Fibroblast of the conjunctiva (primary cell): ENCODE measurements around the gene ZNF587.
"Not testable (repeated sequence)": the region's sequence is repeated elsewhere in the genome, so short reads cannot be mapped to it uniquely, and the experiment has no call there.

Experiments used
- DNase-seq: peaks from one replicate; pipeline ENCODE4 v3.0.0-alpha.2; 2010; ENCODE audit warnings: low read depth

The ZNF587 gene

GRCh38 chr19:57823155-57823554 lies 26.5 kb upstream of the ZNF587 start:
- DNase-seq = not testable (repeated sequence)

DNA sequence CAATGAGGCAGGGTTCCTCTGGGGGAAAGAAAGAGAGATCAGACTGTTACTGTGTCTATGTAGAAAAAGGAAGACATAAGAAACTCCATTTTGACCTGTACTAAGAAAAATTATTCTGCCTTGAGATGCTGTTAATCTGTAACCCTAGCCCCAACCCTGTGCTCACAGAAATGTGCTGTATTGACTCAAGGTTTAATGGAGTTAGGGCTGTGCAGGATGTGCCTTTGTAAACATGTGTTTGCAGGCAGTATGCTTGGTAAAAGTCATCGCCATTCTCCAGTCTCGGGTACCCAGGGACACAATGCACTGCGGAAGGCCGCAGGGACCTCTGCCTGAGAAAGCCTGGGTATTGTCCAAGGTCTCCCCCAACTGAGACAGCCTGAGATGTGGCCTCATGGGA lies 26.1 kb upstream of the ZNF587 start:
- not testable (repeated sequence) for DNase-seq

DNA sequence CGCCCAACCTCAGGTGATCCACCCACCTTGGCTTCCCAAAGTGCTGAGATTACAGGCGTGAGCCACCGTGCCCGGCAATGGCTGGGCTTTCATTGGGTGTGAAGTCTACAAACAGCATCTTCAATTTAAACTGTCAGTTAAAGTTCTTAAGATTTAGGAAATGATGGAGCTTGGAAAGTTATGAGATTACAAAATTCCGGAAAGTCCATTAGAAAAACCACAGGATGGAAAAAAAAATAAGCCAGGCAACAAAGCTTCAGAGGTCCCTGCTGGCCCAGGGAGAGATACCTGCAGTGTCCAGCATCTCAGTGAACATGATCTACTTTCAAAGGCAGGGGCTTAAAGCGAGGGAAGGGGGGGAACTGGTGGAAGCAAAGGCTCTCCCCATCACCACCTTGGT lies 24.1 kb upstream of the ZNF587 start:
- DNase-seq = no peak

- DNase-seq = no peak
Observed at GRCh38 chr19:57829316-57829715, 20.3 kb upstream of the ZNF587 start.

- peak; percentile 42 for DNase-seq
Observed at GRCh38 chr19:57830071-57830602, 19.5 kb upstream of the ZNF587 start, which contains the start of gene ZNF587B. ZNF587B (plus strand) TSS chr19:57830299; CDS start chr19:57830529, 230 bp downstream.

GRCh38 chr19:57836991-57837390 lies 12.7 kb upstream of the ZNF587 start:
- DNase-seq = not testable (repeated sequence)

- DNase-seq = not testable (repeated sequence)
Observed at GRCh38 chr19:57838622-57839191, 11.0 kb upstream of the ZNF587 start.

GRCh38 chr19:57841122-57841763 lies 8.4 kb upstream of the ZNF587 start:
- no peak for DNase-seq

DNA sequence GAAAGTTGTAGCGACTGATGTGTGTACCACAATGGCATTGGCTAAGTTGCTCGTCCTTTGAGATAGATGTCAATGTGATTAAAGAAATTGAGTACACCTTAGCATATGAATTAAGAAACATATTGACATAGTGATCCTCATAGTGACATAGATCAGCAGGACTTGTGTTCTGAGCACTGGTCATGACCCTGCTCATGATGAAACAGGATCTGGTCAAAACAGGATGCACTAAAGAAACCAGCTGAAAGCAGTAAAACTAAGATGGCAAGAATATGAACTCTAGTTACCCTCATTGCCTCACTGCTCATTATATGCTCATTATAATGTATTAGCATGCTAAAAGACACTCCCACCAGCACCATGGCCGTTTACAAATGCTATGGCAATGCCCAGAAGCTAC lies 2.5 kb upstream of the ZNF587 start:
- DNase-seq = not testable (repeated sequence)

DNA sequence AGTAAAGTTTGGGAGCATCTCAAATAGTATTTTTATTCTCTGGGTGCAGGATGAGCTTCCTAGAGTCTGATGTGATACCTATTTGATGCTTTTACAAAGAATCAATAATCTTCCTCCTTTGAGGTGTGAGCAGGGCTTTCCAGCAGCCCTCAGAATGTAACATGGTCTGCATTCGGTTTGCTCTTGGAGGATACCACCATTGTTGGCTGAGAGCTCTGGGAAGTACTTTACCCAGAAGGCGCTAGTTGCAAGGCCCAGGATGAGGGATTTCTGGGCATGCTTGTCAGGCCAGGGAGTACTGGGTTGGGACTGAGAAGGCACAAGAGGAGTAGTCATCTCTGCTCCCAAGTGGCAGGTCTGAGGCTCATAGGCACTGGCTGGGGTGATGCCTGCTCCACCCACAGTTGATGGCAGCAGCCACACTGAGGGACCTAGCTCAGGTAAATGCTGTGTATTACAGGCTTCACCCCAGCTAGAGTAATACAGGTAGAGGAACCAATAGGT lies 445 bp upstream of the ZNF587 start:
- not testable (repeated sequence) for DNase-seq

DNA sequence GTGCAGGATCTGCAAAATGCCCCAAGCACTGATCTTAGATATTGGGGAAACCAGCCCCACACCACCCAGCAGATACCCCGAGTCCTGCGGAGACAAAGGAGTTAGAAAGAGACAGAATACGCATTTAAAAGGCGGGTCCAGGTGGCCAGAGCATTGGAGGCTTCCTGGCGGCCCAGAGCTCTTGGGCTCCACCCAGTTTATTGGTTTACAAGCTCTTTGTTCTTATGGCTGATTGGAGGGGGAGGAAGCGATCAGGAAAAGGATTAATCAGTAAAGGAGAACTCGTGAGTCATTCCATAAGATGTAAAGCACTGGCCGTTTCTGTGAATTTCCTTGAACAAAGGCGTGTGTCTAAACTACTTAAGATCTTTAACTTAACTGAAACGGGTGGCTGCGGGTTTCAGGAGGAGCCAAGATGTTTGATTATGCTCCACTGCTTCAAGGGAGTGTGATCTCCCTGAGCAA lies 926 bp downstream of the ZNF587 start:
- no peak for DNase-seq

DNA sequence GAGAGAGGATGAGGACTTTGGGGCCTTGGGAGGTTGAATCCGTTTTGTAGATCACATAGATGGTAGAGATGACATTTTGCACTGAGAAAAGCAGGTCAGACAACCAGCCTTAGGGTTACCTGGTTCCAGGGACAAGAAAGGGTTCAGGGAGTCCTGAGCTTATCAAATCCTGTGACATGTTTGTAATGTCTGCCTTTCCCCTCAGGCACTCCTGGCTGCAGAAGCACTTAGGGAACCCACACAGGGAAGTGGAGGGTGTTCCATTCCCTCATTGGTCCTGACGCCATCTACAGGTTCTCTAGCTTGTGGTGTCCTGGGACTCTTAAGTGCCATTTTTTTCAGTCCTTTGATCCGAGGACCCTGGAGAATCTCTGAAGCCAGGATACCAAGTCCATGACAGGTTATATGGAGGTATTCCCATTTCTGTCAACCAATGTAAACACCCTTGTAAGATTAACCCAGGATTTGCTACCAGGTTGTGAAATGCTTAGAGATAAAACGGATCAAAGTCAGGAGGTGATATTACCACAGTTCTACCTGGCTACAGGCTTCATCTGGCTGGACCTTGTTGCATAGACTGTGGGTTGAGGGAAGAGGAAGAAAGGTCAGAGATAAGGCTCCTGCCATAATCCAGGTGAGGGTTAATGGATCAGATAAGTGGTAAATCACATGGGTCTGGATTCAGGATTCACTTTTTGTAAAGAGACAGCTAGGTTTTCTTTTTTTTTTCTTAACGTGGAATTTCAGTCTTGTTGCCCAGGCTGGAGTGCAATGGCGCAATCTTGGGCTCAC lies 2.3 kb downstream of the ZNF587 start:
- not testable (repeated sequence) for DNase-seq

- DNase-seq = not testable (repeated sequence)
Observed at GRCh38 chr19:57854117-57854516, 4.5 kb downstream of the ZNF587 start.

DNA sequence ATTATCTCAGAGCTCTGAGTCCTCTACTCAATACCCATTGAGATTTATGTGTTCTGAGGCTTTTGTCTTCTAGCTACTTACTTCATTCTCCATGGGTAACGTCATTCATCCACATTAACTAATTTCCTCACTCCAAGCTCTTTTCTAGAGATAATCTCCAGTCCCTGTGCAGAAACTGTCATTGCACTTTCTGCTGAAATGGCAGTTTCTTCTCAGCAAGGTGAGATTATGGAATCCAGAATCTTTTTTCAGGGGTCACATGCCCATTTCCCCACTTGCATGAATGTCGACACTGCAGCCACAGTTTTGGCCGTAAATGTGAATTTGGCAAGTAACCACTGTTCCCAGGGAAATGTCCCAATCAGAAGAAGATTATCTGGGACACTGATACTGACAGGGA lies 12.7 kb downstream of the ZNF587 start:
- not testable (repeated sequence) for DNase-seq

- DNase-seq = no peak
Observed at GRCh38 chr19:57867868-57868492, 18.3 kb downstream of the ZNF587 start.

- not testable (repeated sequence) for DNase-seq
Observed at GRCh38 chr19:57869655-57870054, 20.0 kb downstream of the ZNF587 start.

DNA sequence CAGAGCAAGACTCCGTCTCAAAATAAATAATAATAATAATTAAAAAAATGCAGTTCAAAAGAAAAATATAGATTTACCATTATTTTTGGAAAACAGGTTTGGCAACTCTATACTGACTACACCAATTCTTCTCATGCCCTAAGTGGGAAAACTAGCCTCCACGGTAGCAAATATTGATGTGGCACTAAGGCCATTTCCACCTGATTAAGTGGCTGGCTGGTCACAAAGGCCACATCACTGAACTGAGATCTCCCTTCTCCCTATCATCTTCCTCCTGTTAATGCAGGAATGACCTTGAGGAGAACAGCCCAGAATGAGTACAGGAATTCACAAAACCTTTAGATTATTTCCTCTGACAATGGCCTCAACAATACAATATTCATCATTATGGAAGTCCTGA lies 20.6 kb downstream of the ZNF587 start:
- DNase-seq = no peak

- no peak for DNase-seq
Observed at GRCh38 chr19:57872450-57872849, 22.8 kb downstream of the ZNF587 start.

DNA sequence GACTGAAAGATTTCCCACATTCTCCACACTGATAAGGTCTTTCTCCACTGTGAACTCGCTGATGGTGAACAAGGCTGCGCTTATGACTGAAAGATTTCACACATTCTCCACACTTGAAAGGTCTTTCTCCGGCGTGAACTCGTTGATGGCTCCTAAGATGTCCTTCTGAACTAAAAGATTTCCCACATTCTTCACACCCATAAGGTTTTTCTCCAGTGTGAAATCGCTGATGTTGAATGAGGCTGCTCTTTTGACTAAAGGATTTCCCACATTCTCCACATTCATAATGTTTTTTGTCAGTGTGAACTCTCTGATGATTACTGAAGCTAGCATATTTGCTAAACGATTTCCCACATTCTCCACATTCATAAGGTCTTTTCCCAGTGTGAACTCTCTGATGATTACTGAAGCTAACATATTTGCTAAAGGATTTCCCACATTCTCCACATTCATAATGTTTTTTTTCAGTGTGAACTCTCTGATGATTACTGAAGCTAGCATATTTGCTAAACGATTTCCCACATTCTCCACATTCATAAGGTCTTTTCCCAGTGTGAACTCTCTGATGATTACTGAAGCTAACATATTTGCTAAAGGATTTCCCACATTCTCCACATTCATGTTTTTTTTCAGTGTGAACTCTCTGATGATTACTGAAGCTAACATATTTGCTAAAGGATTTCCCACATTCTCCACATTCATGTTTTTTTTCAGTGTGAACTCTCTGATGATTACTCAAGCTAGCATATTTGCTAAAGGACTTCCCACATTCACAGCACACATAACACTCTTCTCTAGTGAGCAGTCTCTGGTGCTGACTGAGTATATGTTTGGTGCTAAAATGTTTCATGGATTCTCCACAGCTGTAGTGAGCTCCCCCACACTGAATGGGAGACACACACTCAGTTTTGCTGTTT lies 24.5 kb downstream of the ZNF587 start:
- DNase-seq = not testable (repeated sequence)

DNA sequence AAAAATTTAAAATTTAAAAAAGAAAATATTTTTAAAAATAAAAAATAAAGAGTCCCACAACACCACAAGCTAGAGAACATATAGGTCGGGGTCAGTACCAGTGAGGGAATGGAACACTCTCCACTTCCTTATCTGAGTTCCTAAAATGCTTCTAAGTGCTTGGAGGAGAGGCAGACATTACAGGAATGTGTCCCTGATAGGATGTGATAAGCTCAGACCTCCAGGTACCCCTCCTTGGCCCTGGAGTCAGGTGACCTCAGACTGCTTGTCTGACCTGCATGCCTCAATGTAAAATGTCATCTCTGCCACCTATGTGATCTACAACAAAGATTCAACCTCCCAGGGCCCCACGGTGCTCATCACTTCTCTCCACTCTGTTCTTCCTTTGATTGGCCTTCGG lies 36.4 kb downstream of the ZNF587 start:
- no peak for DNase-seq
